ENCODE measurements around the gene RRM2. TPM values are rescaled to one million over a fixed set of nuclear protein-coding genes. Genes with fewer than 3 reads are reported as not detected.

The RRM2 gene
- total RNA-seq, 1 experiment from 2014 or later = 330 TPM

GRCh38 chr2:10125842-10126631 is 3.5 kb downstream of the RRM2 start:
- H3K4me3 ChIP-seq (replicated peaks in 1 of 2; ENCODE audit: low read depth in 1 of 2, low read length in 2 of 2) = no peak overlapping the region
- TF ChIP-seq ZFX (IDR thresholded peaks at IDR 0.05) (no peak), RAD21 (IDR thresholded peaks at IDR 0.05; ENCODE audit: low read depth) (no peak), YY1 (IDR thresholded peaks at IDR 0.05; ENCODE audit: extremely low read depth, insufficient replicate concordance, low read depth, low read length) (no peak), CEBPB (IDR thresholded peaks at IDR 0.05; ENCODE audit: low read depth) (no peak), POLR2AphosphoS5 (IDR thresholded peaks at IDR 0.05; ENCODE audit: low read depth, low read length) (peak; percentile 9; the same call in 1 of the 2 replicates)
- H3K9ac ChIP-seq (ENCODE audit: low read length) = no peak overlapping the region

GRCh38 chr2:10126632-10127026 is 4.1 kb downstream of the RRM2 start:
- H3K4me3 ChIP-seq (replicated peaks in 1 of 2; ENCODE audit: low read depth in 1 of 2, low read length in 2 of 2) = no peak overlapping the region
- BruUV-seq (replicated peaks) = no TSS peak
- no peak for TF ChIP-seq ZBTB33 (IDR thresholded peaks at IDR 0.05; ENCODE audit: extremely low read depth, insufficient replicate concordance, low read length)
- TF ChIP-seq SP1 (IDR thresholded peaks at IDR 0.05; ENCODE audit: low read depth) = no peak
- no peak for TF ChIP-seq EZH2 (IDR thresholded peaks at IDR 0.05)
- no peak for TF ChIP-seq POLR2A (IDR thresholded peaks at IDR 0.05; ENCODE audit: borderline replicate concordance, extremely low read depth, insufficient read depth, insufficient read length)
- H4K20me1 ChIP-seq (ENCODE audit: insufficient read depth) = peaks cover 34% of the 10 kb centered on the region; the same call in 1 of the 2 replicates
- H3K9me2 ChIP-seq (ENCODE audit: insufficient read depth) = no peaks in the 10 kb centered on the region
- no peak overlapping the region for H3K9ac ChIP-seq (ENCODE audit: low read length)
- H2AFZ ChIP-seq (ENCODE audit: low read depth, low read length, poor library complexity, severe bottlenecking) = no peak overlapping the region
- intact Hi-C loops (cut with micrococcal nuclease) = loop anchor here (10.0 kb wide), 1 partner anchor 178 kb away; the partner anchor contains the start of gene HPCAL1
- no peak for DNase-seq (ENCODE audit: low read depth, low spot score)
- H3K27ac ChIP-seq (ENCODE audit: low read depth, low read length) = no peak overlapping the region
- H3K36me3 ChIP-seq (ENCODE audit: control insufficient read depth in 1 of 2, insufficient read depth in 2 of 2, low read length in 2 of 2) = peaks cover 29 to 76% of the 10 kb centered on the region in 2 experiments
- ATAC-seq = no peak
- H3K27me3 ChIP-seq (ENCODE audit: insufficient read depth, low read length) = no peaks in the 10 kb centered on the region
- H3K9me3 ChIP-seq (ENCODE audit: control insufficient read depth in 1 of 2, insufficient read depth in 1 of 2, low read depth in 1 of 2, low read length in 2 of 2) = no peaks in the 10 kb centered on the region
- RAD21 ChIA-PET (ENCODE audit: low non-redundant PET in 1 of 2, low total read pairs in 2 of 2, uncharacterized antibody in 2 of 2, unreplicated experiment in 2 of 2) = interaction anchor here in 1 of 2 experiments (1.6 kb wide), 1 partner anchor 283 kb away, joined by 7 read pairs; no protein-coding TSS in a partner anchor
- POLR2A ChIA-PET = interaction anchor here (2.5 to 3.2 kb wide), 2 partner anchors 8 to 308 kb away, joined by 9 to 12 read pairs; no protein-coding TSS in a partner anchor
- H3K4me2 ChIP-seq (ENCODE audit: low read length) = no peak overlapping the region
- peaks cover 94% of the 10 kb centered on the region for H3K79me2 ChIP-seq (ENCODE audit: insufficient read depth, low read length)
- H3K4me1 ChIP-seq (ENCODE audit: control insufficient read depth in 1 of 2, insufficient read depth in 2 of 2, low read length in 2 of 2) = peaks cover 11 to 21% of the 10 kb centered on the region in 2 experiments; a peak in 3 of 4 replicates
- CTCF ChIA-PET = interaction anchor here (0.9 kb wide), 1 partner anchor 308 kb away, joined by 5 read pairs; no protein-coding TSS in a partner anchor

More at GRCh38 chr2:10125842-10126631, 3.5 kb downstream of the RRM2 start:
- Histone ChIP-seq H3K9me3 (ENCODE audit: control insufficient read depth in 1 of 2, insufficient read depth in 1 of 2, low read depth in 1 of 2, low read length in 2 of 2) (no peaks in the 10 kb centered on the region), H3K4me1 (ENCODE audit: control insufficient read depth in 1 of 2, insufficient read depth in 2 of 2, low read length in 2 of 2) (peaks cover 11 to 25% of the 10 kb centered on the region in 2 experiments; a peak in 3 of 4 replicates), H3K27ac (ENCODE audit: low read depth, low read length) (no peak overlapping the region), H3K9me2 (ENCODE audit: insufficient read depth) (no peaks in the 10 kb centered on the region), H3K27me3 (ENCODE audit: insufficient read depth, low read length) (no peaks in the 10 kb centered on the region), H2AFZ (ENCODE audit: low read depth, low read length, poor library complexity, severe bottlenecking) (no peak overlapping the region), H3K79me2 (ENCODE audit: insufficient read depth, low read length) (peaks cover 94% of the 10 kb centered on the region), H3K4me2 (ENCODE audit: low read length) (no peak overlapping the region), H4K20me1 (ENCODE audit: insufficient read depth) (peaks cover 34% of the 10 kb centered on the region; the same call in 1 of the 2 replicates), H3K36me3 (ENCODE audit: control insufficient read depth in 1 of 2, insufficient read depth in 2 of 2, low read length in 2 of 2) (peaks cover 26 to 71% of the 10 kb centered on the region in 2 experiments)
- ATAC-seq (no peak), DNase-seq (ENCODE audit: low read depth, low spot score) (no peak)
- BruUV-seq (replicated peaks) = no TSS peak
- CTCF ChIA-PET = interaction anchor here (0.9 to 3.5 kb wide), 6 partner anchors 11 to 309 kb away, joined by 3 to 55 read pairs (median 14); no protein-coding TSS in a partner anchor
- intact Hi-C loops (cut with micrococcal nuclease) = loop anchor here (2.0 to 10.0 kb wide), 2 partner anchors 179 to 543 kb away; partner anchors contain the start of gene HPCAL1
- RAD21 ChIA-PET (ENCODE audit: low non-redundant PET in 1 of 2, low total read pairs in 2 of 2, uncharacterized antibody in 2 of 2, unreplicated experiment in 2 of 2) = interaction anchor here in 1 of 2 experiments (1.6 kb wide), 1 partner anchor 283 kb away, joined by 7 read pairs; no protein-coding TSS in a partner anchor
- POLR2A ChIA-PET = interaction anchor here (0.7 to 3.2 kb wide), 5 partner anchors 8 to 351 kb away, joined by 3 to 12 read pairs (median 4); no protein-coding TSS in a partner anchor

Measured in HCT116 (cell line).